ENCODE measurements around the gene ELAPOR1.

DNA sequence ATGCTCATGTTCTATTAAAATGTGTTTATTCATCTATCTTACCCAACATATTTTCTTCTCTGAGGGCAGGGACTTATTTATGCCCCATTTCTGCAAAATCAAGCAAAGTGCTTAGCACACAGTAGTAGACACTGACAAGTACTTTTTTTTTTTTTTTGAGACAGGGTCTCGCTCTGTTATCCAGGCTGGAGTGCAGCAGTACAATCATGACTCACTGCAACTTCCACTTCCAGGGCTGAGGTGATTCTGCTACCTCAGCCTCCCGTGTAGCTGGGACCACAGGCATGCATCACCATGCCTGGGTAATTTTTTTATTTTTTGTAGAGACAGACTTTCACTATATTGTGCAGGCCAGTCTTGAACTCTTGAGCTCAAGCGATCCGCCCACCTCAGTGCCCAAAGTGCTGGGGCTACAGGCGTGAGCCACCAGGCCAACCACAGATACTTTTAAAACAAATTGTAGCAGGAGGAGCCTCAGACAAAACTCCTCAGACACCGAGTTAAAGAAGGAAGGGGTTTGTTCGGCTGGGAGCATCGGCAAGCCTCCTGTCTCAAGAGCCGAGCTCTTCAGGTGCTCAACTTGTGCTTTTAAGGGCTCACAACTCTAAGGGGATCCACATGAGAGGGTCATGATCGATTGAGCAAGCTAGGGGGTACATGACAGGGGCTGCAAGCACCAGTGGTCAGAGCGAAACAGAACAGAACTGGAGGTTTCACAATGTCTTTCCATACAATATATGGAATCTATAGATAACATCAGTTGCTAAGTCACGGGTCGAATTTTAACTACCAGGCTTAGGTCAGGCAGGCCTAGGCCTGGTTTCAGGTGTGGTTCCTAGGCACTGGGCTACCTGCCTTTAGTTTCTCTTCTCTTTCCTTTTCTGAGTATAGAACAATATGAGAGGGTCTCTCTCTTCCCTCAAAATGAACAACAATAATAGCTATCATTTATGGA, 29.1 kb upstream of the ELAPOR1 start:
- TF ChIP-seq POLR2A (IDR thresholded peaks at IDR 0.05), result no peak
- TF ChIP-seq EP300 (IDR thresholded peaks at IDR 0.05), result no peak
- TF ChIP-seq, protein P1, sequence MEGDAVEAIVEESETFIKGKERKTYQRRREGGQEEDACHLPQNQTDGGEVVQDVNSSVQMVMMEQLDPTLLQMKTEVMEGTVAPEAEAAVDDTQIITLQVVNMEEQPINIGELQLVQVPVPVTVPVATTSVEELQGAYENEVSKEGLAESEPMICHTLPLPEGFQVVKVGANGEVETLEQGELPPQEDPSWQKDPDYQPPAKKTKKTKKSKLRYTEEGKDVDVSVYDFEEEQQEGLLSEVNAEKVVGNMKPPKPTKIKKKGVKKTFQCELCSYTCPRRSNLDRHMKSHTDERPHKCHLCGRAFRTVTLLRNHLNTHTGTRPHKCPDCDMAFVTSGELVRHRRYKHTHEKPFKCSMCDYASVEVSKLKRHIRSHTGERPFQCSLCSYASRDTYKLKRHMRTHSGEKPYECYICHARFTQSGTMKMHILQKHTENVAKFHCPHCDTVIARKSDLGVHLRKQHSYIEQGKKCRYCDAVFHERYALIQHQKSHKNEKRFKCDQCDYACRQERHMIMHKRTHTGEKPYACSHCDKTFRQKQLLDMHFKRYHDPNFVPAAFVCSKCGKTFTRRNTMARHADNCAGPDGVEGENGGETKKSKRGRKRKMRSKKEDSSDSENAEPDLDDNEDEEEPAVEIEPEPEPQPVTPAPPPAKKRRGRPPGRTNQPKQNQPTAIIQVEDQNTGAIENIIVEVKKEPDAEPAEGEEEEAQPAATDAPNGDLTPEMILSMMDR (IDR thresholded peaks at IDR 0.05), result no peak
- TF ChIP-seq POLR2AphosphoS5 (IDR thresholded peaks at IDR 0.05), result no peak
